Measurements from ENCODE around the gene PPP3R1.

PPP3R1 gene

DNA sequence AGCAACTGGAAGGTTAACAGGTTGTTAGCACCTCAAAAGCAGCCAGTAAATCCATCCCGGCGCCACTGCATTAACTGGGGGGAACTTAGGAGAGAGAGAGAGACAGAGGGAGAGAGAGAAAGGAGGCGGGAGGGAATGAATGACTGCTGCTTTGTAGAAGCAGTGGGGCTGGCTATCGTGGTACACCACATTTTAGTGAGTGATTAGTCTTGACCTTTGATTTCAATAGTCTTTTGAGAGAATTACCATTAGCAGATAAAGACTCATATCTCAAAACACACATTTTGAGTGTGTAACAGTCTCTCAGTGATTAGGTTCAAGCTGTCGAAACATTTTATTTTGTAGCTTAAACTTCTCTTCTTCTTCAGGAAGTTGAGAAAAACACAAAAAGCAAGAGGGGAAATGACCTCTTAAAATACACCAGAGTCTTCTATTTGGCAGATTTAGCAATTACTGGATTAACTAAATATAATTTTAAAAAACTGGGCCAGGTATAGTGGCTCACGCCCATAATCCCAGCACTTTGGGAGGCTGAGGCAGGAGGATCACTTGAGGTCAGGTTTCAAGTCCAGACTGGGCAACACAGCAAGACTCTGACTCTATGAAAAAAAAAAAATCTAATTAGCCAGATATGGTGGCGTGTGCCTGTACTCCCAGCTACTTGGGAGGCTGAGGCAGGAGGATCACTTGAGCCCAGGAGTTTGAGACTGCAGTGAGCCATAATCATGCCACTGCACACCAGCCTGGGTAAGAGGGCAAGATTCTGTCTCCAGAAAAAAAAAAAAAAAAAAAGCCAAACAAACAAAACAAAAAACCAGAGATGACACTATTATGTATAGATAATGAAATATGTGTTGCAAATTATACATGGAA is 116.6 kb downstream of the PPP3R1 start:
- H3K9me3 ChIP-seq (ENCODE audit: low read length), result no peaks in the 10 kb centered on the region
- H3K4me2 ChIP-seq (ENCODE audit: low read length), result no peak overlapping the region
- H3K79me2 ChIP-seq (ENCODE audit: insufficient read depth, low read length), result no peaks in the 10 kb centered on the region
- H3K27ac ChIP-seq (ENCODE audit: low read depth, low read length, poor library complexity, severe bottlenecking), result no peak overlapping the region
- no peaks in the 10 kb centered on the region for H3K4me1 ChIP-seq (ENCODE audit: insufficient read depth, low read length, severe bottlenecking)
- no peak overlapping the region for H3K4me3 ChIP-seq (ENCODE audit: low read depth, low read length, poor library complexity, severe bottlenecking)
- peaks cover 23% of the 10 kb centered on the region for H3K36me3 ChIP-seq (ENCODE audit: insufficient read depth, low read length)
- H3F3A ChIP-seq (ENCODE audit: insufficient read depth, low read length), result no peaks in the 10 kb centered on the region
- H4K20me1 ChIP-seq (ENCODE audit: insufficient read depth, low read length), result no peaks in the 10 kb centered on the region
- TF ChIP-seq EZH2 (IDR thresholded peaks at IDR 0.05; ENCODE audit: borderline replicate concordance, low read length) (no peak), CTCF (IDR thresholded peaks at IDR 0.05; ENCODE audit: low read length) (no peak)
- H3K27me3 ChIP-seq (ENCODE audit: insufficient read depth, low read length), result no peaks in the 10 kb centered on the region
- no peaks in the 10 kb centered on the region for H3K9me2 ChIP-seq (ENCODE audit: low read depth, low read length)
- H3K9ac ChIP-seq (ENCODE audit: low read length), result no peak overlapping the region
- no peak overlapping the region for H2AFZ ChIP-seq (ENCODE audit: low read length)

DNA sequence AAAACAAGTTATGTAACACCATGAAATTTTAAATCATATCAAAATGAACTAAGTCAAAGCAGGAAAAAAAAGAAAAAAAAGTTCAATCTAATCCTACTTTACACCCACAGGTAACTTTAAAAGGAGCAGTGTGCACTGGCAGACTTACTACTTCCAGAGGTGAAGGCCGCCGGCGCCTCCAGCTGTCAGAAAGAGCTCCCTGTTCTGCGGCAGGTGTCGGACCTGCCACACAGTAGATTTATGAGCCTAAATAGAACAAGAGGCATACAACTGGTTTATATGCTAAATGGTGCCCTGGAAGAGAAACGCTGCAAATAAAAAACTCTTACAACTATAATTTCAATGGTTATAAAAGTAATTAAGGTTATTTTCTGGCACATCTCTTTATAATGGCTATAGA is 117.8 kb downstream of the PPP3R1 start:
- Histone ChIP-seq H3K36me3 (ENCODE audit: insufficient read depth, low read length) (peaks cover 14% of the 10 kb centered on the region; the same call in 1 of the 2 replicates), H3K4me3 (ENCODE audit: low read depth, low read length, poor library complexity, severe bottlenecking) (no peak overlapping the region), H3K27ac (ENCODE audit: low read depth, low read length, poor library complexity, severe bottlenecking) (no peak overlapping the region), H3K4me2 (ENCODE audit: low read length) (no peak overlapping the region), H4K20me1 (ENCODE audit: insufficient read depth, low read length) (no peaks in the 10 kb centered on the region), H3K9me2 (ENCODE audit: low read depth, low read length) (no peaks in the 10 kb centered on the region), H2AFZ (ENCODE audit: low read length) (no peak overlapping the region), H3K9me3 (ENCODE audit: low read length) (no peaks in the 10 kb centered on the region), H3K4me1 (ENCODE audit: insufficient read depth, low read length, severe bottlenecking) (no peaks in the 10 kb centered on the region), H3F3A (ENCODE audit: insufficient read depth, low read length) (no peaks in the 10 kb centered on the region), H3K79me2 (ENCODE audit: insufficient read depth, low read length) (no peaks in the 10 kb centered on the region), H3K9ac (ENCODE audit: low read length) (no peak overlapping the region), H3K27me3 (ENCODE audit: insufficient read depth, low read length) (no peaks in the 10 kb centered on the region)
- no peak for TF ChIP-seq EZH2 (IDR thresholded peaks at IDR 0.05; ENCODE audit: borderline replicate concordance, low read length)
- no peak for TF ChIP-seq CTCF (IDR thresholded peaks at IDR 0.05; ENCODE audit: low read length)

GRCh38 chr2:68134120-68134519 is 118.2 kb downstream of the PPP3R1 start:
- H3K9ac ChIP-seq (ENCODE audit: low read length), result no peak overlapping the region
- H3K9me3 ChIP-seq (ENCODE audit: low read length), result no peaks in the 10 kb centered on the region

More at GRCh38 chr2:68134120-68134519, 118.2 kb downstream of the PPP3R1 start:
- Histone ChIP-seq H3K36me3 (ENCODE audit: insufficient read depth, low read length) (peaks cover 14% of the 10 kb centered on the region; the same call in 1 of the 2 replicates), H3K79me2 (ENCODE audit: insufficient read depth, low read length) (no peaks in the 10 kb centered on the region), H3K4me1 (ENCODE audit: insufficient read depth, low read length, severe bottlenecking) (no peaks in the 10 kb centered on the region), H3F3A (ENCODE audit: insufficient read depth, low read length) (no peaks in the 10 kb centered on the region), H3K9me2 (ENCODE audit: low read depth, low read length) (no peaks in the 10 kb centered on the region), H3K4me2 (ENCODE audit: low read length) (no peak overlapping the region), H3K27ac (ENCODE audit: low read depth, low read length, poor library complexity, severe bottlenecking) (no peak overlapping the region), H3K27me3 (ENCODE audit: insufficient read depth, low read length) (no peaks in the 10 kb centered on the region), H2AFZ (ENCODE audit: low read length) (no peak overlapping the region), H4K20me1 (ENCODE audit: insufficient read depth, low read length) (no peaks in the 10 kb centered on the region), H3K4me3 (ENCODE audit: low read depth, low read length, poor library complexity, severe bottlenecking) (no peak overlapping the region)
- no peak for TF ChIP-seq EZH2 (IDR thresholded peaks at IDR 0.05; ENCODE audit: borderline replicate concordance, low read length)
- TF ChIP-seq CTCF (IDR thresholded peaks at IDR 0.05; ENCODE audit: low read length), result no peak

Measured in OCI-LY1 (cell line).